HG02973 (cell line): ENCODE data around the gene IQSEC1.

Experiments
- ATAC-seq: cut with Tn5 transposase; IDR thresholded peaks from one replicate; pipeline ENCODE4 v1.9.1; 2021; ENCODE audit warnings: moderate library complexity; ENCODE audit not compliant: unreplicated experiment

The IQSEC1 gene

GRCh38 chr3:13007251-13007941 is 65.8 kb downstream of the IQSEC1 start:
- no peak for ATAC-seq

GRCh38 chr3:13006216-13006990 is 66.8 kb downstream of the IQSEC1 start:
- ATAC-seq = no peak

- ATAC-seq = no peak
Measured at GRCh38 chr3:13005301-13005700, 67.9 kb downstream of the IQSEC1 start.

GRCh38 chr3:13004376-13004775 is 68.9 kb downstream of the IQSEC1 start:
- ATAC-seq = no peak

GRCh38 chr3:13003608-13004007 is 69.6 kb downstream of the IQSEC1 start:
- no peak for ATAC-seq

- ATAC-seq = peak; percentile 46
Measured at GRCh38 chr3:13002398-13003124, 70.7 kb downstream of the IQSEC1 start.

- peak; percentile 37 for ATAC-seq
Measured at GRCh38 chr3:12999147-13000140, 73.8 kb downstream of the IQSEC1 start.

- ATAC-seq = no peak
Measured at GRCh38 chr3:12998648-12999047, 74.6 kb downstream of the IQSEC1 start.

- no peak for ATAC-seq
Measured at GRCh38 chr3:12997387-12997786, 75.8 kb downstream of the IQSEC1 start.

- ATAC-seq = no peak
Measured at GRCh38 chr3:12996181-12996506, 77.1 kb downstream of the IQSEC1 start.

- ATAC-seq = no peak
Measured at GRCh38 chr3:12995389-12996180, 77.6 kb downstream of the IQSEC1 start.

GRCh38 chr3:12994607-12995388 is 78.4 kb downstream of the IQSEC1 start:
- peak; percentile 71 for ATAC-seq

GRCh38 chr3:12994357-12994606 is 78.9 kb downstream of the IQSEC1 start:
- ATAC-seq = no peak

- ATAC-seq = no peak
Measured at GRCh38 chr3:12993517-12994356, 79.5 kb downstream of the IQSEC1 start.

GRCh38 chr3:12992629-12993516 is 80.4 kb downstream of the IQSEC1 start:
- ATAC-seq = no peak

GRCh38 chr3:12991861-12992281 is 81.4 kb downstream of the IQSEC1 start:
- no peak for ATAC-seq

GRCh38 chr3:12991481-12991837 is 81.8 kb downstream of the IQSEC1 start:
- ATAC-seq = no peak
